Fibroblast of upper back skin (primary cell): ENCODE measurements around the gene OR56B1.

Experiments
- DNase-seq: peaks from one replicate; pipeline ENCODE4 v3.0.0-alpha.2; 2013

OR56B1 gene

GRCh38 chr11:5737091-5737490 lies 843 bp downstream of the OR56B1 start:
- peak; percentile 75 for DNase-seq

- DNase-seq = peak; percentile 29
Measured at GRCh38 chr11:5737670-5738392, 1.6 kb downstream of the OR56B1 start.

GRCh38 chr11:5738431-5738830 lies 2.2 kb downstream of the OR56B1 start:
- no peak for DNase-seq

GRCh38 chr11:5746614-5747013 lies 10.4 kb downstream of the OR56B1 start:
- DNase-seq = no peak

- no peak for DNase-seq
Measured at GRCh38 chr11:5749836-5750235, 13.6 kb downstream of the OR56B1 start.

GRCh38 chr11:5753943-5754342 lies 17.7 kb downstream of the OR56B1 start, which contains the start of gene OR52N4:
OR52N4 (plus strand) TSS chr11:5754243; CDS start chr11:5754741, 498 bp downstream.
- no peak for DNase-seq

GRCh38 chr11:5767056-5767455 lies 30.8 kb downstream of the OR56B1 start:
- peak; percentile 0 for DNase-seq

- DNase-seq = no peak
Measured at GRCh38 chr11:5783255-5783654, 47.0 kb downstream of the OR56B1 start, which contains the start of gene OR52N5. OR52N5 (minus strand) TSS chr11:5783355; CDS start chr11:5778634, 4,721 bp downstream.
